Keratinocyte (primary cell): ENCODE measurements around the gene NAA50.

Experiments used
- EZH2 ChIP-seq: IDR thresholded peaks from one replicate; pipeline ENCODE4 v1.6.1; 2012; ENCODE audit warnings: inconsistent platforms, mild to moderate bottlenecking, low read length, moderate library complexity
- TF ChIP-seq, protein P1 (sequence below), 3 experiments: IDR thresholded peaks in 1 of 3; conservative IDR thresholded peaks in 1 of 3; optimal IDR thresholded peaks in 1 of 3; 2 replicates in 2 of 3; 3 replicates in 1 of 3; pipeline versions ENCODE3 to v1.5.1; 2011; ENCODE audit warnings: low read length in 3 of 3, mild to moderate bottlenecking in 3 of 3, moderate library complexity in 2 of 3, control low read depth in 1 of 3, inconsistent platforms in 1 of 3; ENCODE audit not compliant: insufficient read depth in 2 of 3; ENCODE audit errors: extremely low read depth in 1 of 3

DNA sequence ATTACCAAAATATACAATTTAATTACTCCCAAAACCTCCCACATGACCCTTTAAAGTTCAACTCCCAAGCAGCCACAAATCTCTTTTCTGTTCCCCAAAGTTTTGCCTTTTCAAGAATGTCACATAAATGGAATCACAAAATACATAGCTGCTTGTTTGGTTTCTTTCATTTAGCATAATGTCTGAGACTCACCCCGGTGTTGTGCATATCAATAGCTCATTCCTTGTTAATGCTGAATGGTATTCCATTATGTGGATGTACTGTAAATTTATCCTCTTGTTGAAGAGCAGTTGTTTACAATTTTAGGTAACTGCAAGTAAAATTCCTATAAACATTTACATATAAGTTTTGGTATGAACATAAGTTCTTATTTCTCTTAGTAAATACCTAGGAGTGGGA lies 15.5 kb downstream of the NAA50 start:
- no peak for TF ChIP-seq EZH2
- TF ChIP-seq, protein P1, sequence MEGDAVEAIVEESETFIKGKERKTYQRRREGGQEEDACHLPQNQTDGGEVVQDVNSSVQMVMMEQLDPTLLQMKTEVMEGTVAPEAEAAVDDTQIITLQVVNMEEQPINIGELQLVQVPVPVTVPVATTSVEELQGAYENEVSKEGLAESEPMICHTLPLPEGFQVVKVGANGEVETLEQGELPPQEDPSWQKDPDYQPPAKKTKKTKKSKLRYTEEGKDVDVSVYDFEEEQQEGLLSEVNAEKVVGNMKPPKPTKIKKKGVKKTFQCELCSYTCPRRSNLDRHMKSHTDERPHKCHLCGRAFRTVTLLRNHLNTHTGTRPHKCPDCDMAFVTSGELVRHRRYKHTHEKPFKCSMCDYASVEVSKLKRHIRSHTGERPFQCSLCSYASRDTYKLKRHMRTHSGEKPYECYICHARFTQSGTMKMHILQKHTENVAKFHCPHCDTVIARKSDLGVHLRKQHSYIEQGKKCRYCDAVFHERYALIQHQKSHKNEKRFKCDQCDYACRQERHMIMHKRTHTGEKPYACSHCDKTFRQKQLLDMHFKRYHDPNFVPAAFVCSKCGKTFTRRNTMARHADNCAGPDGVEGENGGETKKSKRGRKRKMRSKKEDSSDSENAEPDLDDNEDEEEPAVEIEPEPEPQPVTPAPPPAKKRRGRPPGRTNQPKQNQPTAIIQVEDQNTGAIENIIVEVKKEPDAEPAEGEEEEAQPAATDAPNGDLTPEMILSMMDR (optimal IDR thresholded peaks at IDR 0.05 in 1 of 3, IDR thresholded peaks at IDR 0.05 in 1 of 3, conservative IDR thresholded peaks at IDR 0.05 in 1 of 3; ENCODE audit: extremely low read depth in 1 of 3, insufficient read depth in 2 of 3, low read length in 3 of 3) = no peak
